H1 (cell line): ENCODE results near the gene SAG. TPM values are rescaled to one million over a fixed set of nuclear protein-coding genes. Genes with fewer than 3 reads are reported as not detected.

Experiments
- CTCF ChIA-PET: fragments of 300-600 bp; sonication (Branson Sonifier 250); formaldehyde crosslinking; loops from one replicate; lab custom pipeline; 2021; ENCODE audit not compliant: partially characterized antibody; lab: Charles Lee
- POLR2A ChIA-PET: fragments of 300-600 bp; sonication (Branson Sonifier 250); formaldehyde crosslinking; loops from one replicate; lab custom pipeline; 2021; ENCODE audit warnings: inconsistent platforms; ENCODE audit not compliant: partially characterized antibody; lab: Charles Lee
- DNase-seq, 2 experiments: peaks; one replicate each; pipeline versions ENCODE4 v3.0.0 to v3.0.0-alpha.2; 2010 to 2022; ENCODE audit warnings: low spot score in 2 of 2, low read depth in 1 of 2, mixed read lengths in 1 of 2
- FAIRE-seq: peaks from 2 replicates; lab custom pipeline; 2011; peaks lifted over from hg19 to GRCh38; lab: Jason Lieb, UNC
- H2AFZ ChIP-seq: 2 replicates; pipeline ENCODE4 v1.8.1; 2012; ENCODE audit warnings: low read length, inconsistent platforms
- H2AK5ac ChIP-seq: 2 replicates; pipeline ENCODE4 v1.6.1; 2013; ENCODE audit warnings: low read depth, low read length
- H2BK120ac ChIP-seq: replicated peaks from 2 replicates; pipeline ENCODE3; 2013; ENCODE audit warnings: low read depth, low read length, inconsistent platforms
- H2BK12ac ChIP-seq: 2 replicates; pipeline ENCODE4 v1.6.1; 2013; ENCODE audit warnings: low read depth, low read length
- H2BK15ac ChIP-seq: 2 replicates; pipeline ENCODE4 v1.6.1; 2013; ENCODE audit warnings: low read length
- H2BK20ac ChIP-seq: 2 replicates; pipeline ENCODE4 v1.6.1; 2013; ENCODE audit warnings: low read length
- H2BK5ac ChIP-seq: 2 replicates; pipeline ENCODE4 v1.6.1; 2013; ENCODE audit warnings: low read depth, low read length
- H3K14ac ChIP-seq: 2 replicates; pipeline ENCODE4 v1.6.1; 2013; ENCODE audit warnings: inconsistent platforms; ENCODE audit not compliant: insufficient read length
- H3K18ac ChIP-seq: 2 replicates; pipeline ENCODE4 v1.6.1; 2013; ENCODE audit warnings: low read length; ENCODE audit errors: extremely low read depth
- H3K23ac ChIP-seq: 2 replicates; pipeline ENCODE4 v1.6.1; 2013; ENCODE audit warnings: inconsistent platforms; ENCODE audit not compliant: insufficient read length
- H3K23me2 ChIP-seq: 2 replicates; pipeline ENCODE4 v1.6.1; 2013; ENCODE audit warnings: low read depth, low read length
- H3K27ac ChIP-seq: 2 replicates; pipeline ENCODE4 v1.6.1; 2011; ENCODE audit warnings: low read depth, low read length, inconsistent platforms
- H3K27me3 ChIP-seq, 4 experiments: replicated peaks in 1 of 4; 1 replicate in 1 of 4; 2 replicates in 3 of 4; pipeline versions ENCODE4 v1.6.1 to v1.8.1; 2011 to 2013; ENCODE audit warnings: low read length in 3 of 4, mild to moderate bottlenecking in 3 of 4, inconsistent platforms in 2 of 4, mixed read lengths in 2 of 4, moderate library complexity in 1 of 4; ENCODE audit not compliant: control insufficient read depth in 3 of 4, insufficient read depth in 3 of 4; ENCODE audit errors: extremely low read depth in 1 of 4
- H3K36me3 ChIP-seq, 4 experiments: 2 replicates each; pipeline versions ENCODE4 v1.6.1 to v1.8.1; 2011 to 2013; ENCODE audit warnings: mild to moderate bottlenecking in 4 of 4, low read length in 3 of 4, moderate library complexity in 2 of 4, control low read depth in 1 of 4, inconsistent platforms in 1 of 4; ENCODE audit not compliant: insufficient read depth in 4 of 4, control insufficient read depth in 2 of 4
- H3K4ac ChIP-seq: replicated peaks from 2 replicates; pipeline ENCODE3; 2013; ENCODE audit warnings: low read length, low read depth, mixed read lengths, inconsistent platforms; ENCODE audit not compliant: insufficient read length
- H3K4me1 ChIP-seq, 4 experiments: replicated peaks in 1 of 4; 1 replicate in 1 of 4; 2 replicates in 3 of 4; pipeline versions ENCODE4 v1.6.1 to v1.8.1; 2011 to 2013; ENCODE audit warnings: low read length in 3 of 4, inconsistent platforms in 2 of 4, mixed read lengths in 1 of 4; ENCODE audit not compliant: insufficient read depth in 4 of 4, control insufficient read depth in 3 of 4
- H3K4me2 ChIP-seq, 2 experiments: 2 replicates each; pipeline versions ENCODE4 v1.6.1 to v1.8.1; 2011 to 2013; ENCODE audit warnings: low read depth in 2 of 2, low read length in 2 of 2, control low read depth in 1 of 2, inconsistent platforms in 1 of 2, mild to moderate bottlenecking in 1 of 2; ENCODE audit not compliant: insufficient read depth in 1 of 2
- H3K4me3 ChIP-seq, 4 experiments: fragments of 200-600, 300-600 bp in 1 of 4; sonication (generic), shearing (Covaris generic), sonication (Bioruptor Twin) in 1 of 4; 2 replicates each; pipeline versions ENCODE4 v1.5.1 to v1.8.1; 2011 to 2016; ENCODE audit warnings: low read length in 4 of 4, low read depth in 3 of 4, control low read depth in 2 of 4, inconsistent platforms in 2 of 4, mild to moderate bottlenecking in 2 of 4, mixed read lengths in 1 of 4, moderate library complexity in 1 of 4; ENCODE audit not compliant: insufficient read depth in 2 of 4; ENCODE audit errors: extremely low read depth in 1 of 4
- H3K56ac ChIP-seq: replicated peaks from 2 replicates; pipeline ENCODE3; 2013; ENCODE audit warnings: low read depth, mild to moderate bottlenecking, mixed read lengths, low read length, inconsistent platforms; ENCODE audit not compliant: insufficient read length
- H3K79me1 ChIP-seq: 2 replicates; pipeline ENCODE4 v1.6.1; 2013; ENCODE audit warnings: low read depth, low read length, control low read depth
- H3K79me2 ChIP-seq, 2 experiments: 2 replicates each; pipeline versions ENCODE4 v1.6.1 to v1.8.1; 2012 to 2013; ENCODE audit warnings: low read length in 2 of 2, mild to moderate bottlenecking in 2 of 2, inconsistent platforms in 1 of 2; ENCODE audit not compliant: insufficient read depth in 2 of 2, control insufficient read depth in 1 of 2
- H3K9ac ChIP-seq, 4 experiments: replicated peaks in 1 of 4; 1 replicate in 1 of 4; 2 replicates in 3 of 4; pipeline versions ENCODE4 v1.6.1 to v1.8.1; 2011 to 2013; ENCODE audit warnings: low read depth in 3 of 4, low read length in 3 of 4, control low read depth in 2 of 4, mild to moderate bottlenecking in 2 of 4, moderate library complexity in 2 of 4, inconsistent platforms in 1 of 4; ENCODE audit errors: extremely low read depth in 1 of 4
- H3K9me3 ChIP-seq, 2 experiments: 2 replicates each; pipeline versions ENCODE4 v1.6.1 to v1.8.1; 2012 to 2013; ENCODE audit warnings: mild to moderate bottlenecking in 2 of 2, moderate library complexity in 2 of 2, control low read depth in 1 of 2, inconsistent platforms in 1 of 2, low read depth in 1 of 2, low read length in 1 of 2, mixed read lengths in 1 of 2; ENCODE audit not compliant: insufficient read depth in 2 of 2
- H4K20me1 ChIP-seq, 2 experiments: replicated peaks in 1 of 2; 2 replicates each; pipeline versions ENCODE3 to v1.8.1; 2011 to 2013; ENCODE audit warnings: inconsistent platforms in 2 of 2, low read length in 2 of 2, mild to moderate bottlenecking in 1 of 2; ENCODE audit not compliant: insufficient read depth in 2 of 2, control insufficient read depth in 1 of 2
- H4K5ac ChIP-seq: 2 replicates; pipeline ENCODE4 v1.6.1; 2013; ENCODE audit warnings: low read length, low read depth, mixed read lengths, inconsistent platforms; ENCODE audit not compliant: insufficient read length
- H4K8ac ChIP-seq: 2 replicates; pipeline ENCODE4 v1.8.0; 2013; ENCODE audit warnings: mild to moderate bottlenecking, moderate library complexity, low read length, inconsistent platforms; ENCODE audit not compliant: insufficient read depth; ENCODE audit errors: extremely low read depth
- H4K91ac ChIP-seq: replicated peaks from 2 replicates; pipeline ENCODE3; 2013; ENCODE audit warnings: low read length, mixed read lengths, inconsistent platforms; ENCODE audit not compliant: insufficient read length
- BCL11A ChIP-seq, 2 experiments: IDR thresholded peaks; one replicate each; pipeline ENCODE4 v1.6.1; 2011; ENCODE audit warnings: low read depth in 2 of 2, low read length in 2 of 2, mild to moderate bottlenecking in 2 of 2
- CEBPB ChIP-seq: IDR thresholded peaks from 2 replicates; pipeline ENCODE4 v1.6.1; 2012; ENCODE audit warnings: low read depth, low read length
- POLR2A ChIP-seq, 2 experiments: IDR thresholded peaks; 1 replicate in 1 of 2; 2 replicates in 1 of 2; pipeline ENCODE4 v1.6.1; 2011; ENCODE audit warnings: low read depth in 2 of 2, low read length in 2 of 2, mild to moderate bottlenecking in 2 of 2; ENCODE audit errors: control extremely low read depth in 1 of 2
- RBBP5 ChIP-seq: IDR thresholded peaks from 2 replicates; pipeline ENCODE4 v1.7.1; 2012; ENCODE audit warnings: low read depth, mild to moderate bottlenecking, inconsistent platforms, low read length, moderate library complexity, borderline replicate concordance
- RFX5 ChIP-seq: IDR thresholded peaks from 2 replicates; pipeline ENCODE4 v1.6.1; 2011; ENCODE audit warnings: low read depth, low read length, improper control_type of control experiment, borderline replicate concordance
- SIN3A ChIP-seq, 2 experiments: IDR thresholded peaks in 1 of 2; conservative IDR thresholded peaks in 1 of 2; 2 replicates each; pipeline ENCODE4 v1.6.1; 2011 to 2012; ENCODE audit warnings: low read length in 2 of 2, improper control_type of control experiment in 1 of 2, low read depth in 1 of 2, mild to moderate bottlenecking in 1 of 2
- SP1 ChIP-seq: IDR thresholded peaks from 2 replicates; pipeline ENCODE4 v1.6.1; 2011; ENCODE audit warnings: low read depth, low read length
- TBP ChIP-seq: IDR thresholded peaks from 2 replicates; pipeline ENCODE4 v1.6.1; 2011; ENCODE audit warnings: low read depth, low read length, improper control_type of control experiment
- WGBS, 2 experiments: shearing (Covaris generic) in 1 of 2; methylation state at CpG; one replicate each; pipeline versions ENCODE4 v1.1.6 to v1.1.7; 2013 to 2015; ENCODE audit warnings: low lambda C conversion rate in 2 of 2, mixed read lengths in 2 of 2, inconsistent platforms in 1 of 2, low coverage in 1 of 2, missing lambda C conversion rate in 1 of 2; ENCODE audit not compliant: insufficient replicate concordance in 2 of 2, insufficient coverage in 1 of 2, insufficient read length in 1 of 2; ENCODE audit errors: extremely low coverage in 1 of 2, missing lambda C conversion rate in 1 of 2; 5-methylcytosine and 5-hydroxymethylcytosine counted together
- polyA plus RNA-seq, 7 experiments: library from polyadenylated mRNA; depleted of rRNA in 3 of 7; stranded (reverse) in 5 of 7; unstranded in 2 of 7; fragments of >200 nt in 5 of 7; fragments of 200-250 nt in 2 of 7; gene quantifications; 1 replicate in 5 of 7; 2 replicates in 1 of 7; 4 replicates in 1 of 7; pipeline versions ENCODE4 v1.2.1 to v1.2.3, GENCODE V29; 2011 to 2013; ENCODE audit warnings: missing spikeins in 2 of 7, mixed read lengths in 2 of 7
- total RNA-seq: library from RNA; stranded (reverse); fragmentation: NEBNext Ultra II Directional; extraction: Animal tissue kit (Norgen Biotek cat#: 25700); gene quantifications from 2 replicates; pipeline ENCODE4 v1.2.1, GENCODE V29; 2021
- TF ChIP-seq, protein P1 (sequence below): IDR thresholded peaks from 2 replicates; pipeline ENCODE4 v1.6.1; 2012; ENCODE audit warnings: low read length, inconsistent platforms

SAG gene
- total and polyA plus RNA-seq, 2 of the 8 experiments (the other 6 are each of a cell fraction or from before 2014, with no cell fraction given) = not detected

DNA sequence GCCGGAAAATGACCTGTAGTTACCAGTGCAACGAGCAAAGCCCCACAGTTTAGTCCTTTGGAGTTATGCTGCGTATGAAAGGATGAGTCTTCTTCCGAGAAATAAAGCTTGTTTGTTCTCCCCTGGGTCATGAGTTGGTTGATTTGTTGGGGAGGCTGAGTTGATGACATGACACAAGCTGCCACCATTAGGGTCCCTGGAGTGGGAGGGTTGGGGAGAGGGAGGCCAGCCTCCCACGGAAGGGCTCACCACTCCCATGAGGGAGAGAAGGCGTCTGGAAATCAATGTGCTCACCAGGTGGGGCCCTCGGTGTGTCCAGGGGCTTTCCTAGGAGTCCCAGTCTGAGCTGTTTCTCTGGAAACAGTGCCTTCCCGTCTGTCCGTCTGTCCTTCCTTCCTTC is 39.3 kb downstream of the SAG start:
- Histone ChIP-seq H2BK120ac (no peak overlapping the region), H3K4ac (no peak overlapping the region), H3K4me3 (no peak overlapping the region), H3K23ac (no peak overlapping the region), H4K91ac (no peak overlapping the region), H4K5ac (no peak overlapping the region), H2AK5ac (no peak overlapping the region), H2BK12ac (no peak overlapping the region), H3K23me2 (no peaks in the 10 kb centered on the region), H3K14ac (no peak overlapping the region), H4K8ac (no peak overlapping the region), H3K27ac (no peak overlapping the region), H3K79me1 (no peaks in the 10 kb centered on the region), H2BK20ac (no peak overlapping the region), H3K9ac (no peak overlapping the region), H3K9me3 (no peaks in the 10 kb centered on the region; a peak in 1 of 4 replicates), H3K27me3 (no peaks in the 10 kb centered on the region), H2BK5ac (no peak overlapping the region), H2BK15ac (no peak overlapping the region), H3K18ac (no peak overlapping the region), H3K56ac (no peak overlapping the region), H4K20me1 (no peaks in the 10 kb centered on the region), H3K36me3 (no peaks in the 10 kb centered on the region), H3K4me1 (no peaks in the 10 kb centered on the region), H3K4me2 (no peak overlapping the region), H2AFZ (no peak overlapping the region), H3K79me2 (no peaks in the 10 kb centered on the region)
- WGBS, 2 experiments = 92% methylated on average over 9 of the region's 9 CpGs; no CpG with 5 or more reads in 1 of the 2 experiments
- FAIRE-seq (no peak), DNase-seq (no peak)
- ChIA-PET POLR2A (interaction anchor here (1.2 kb wide), 1 partner anchor 9 kb away, joined by 3 read pairs; no protein-coding TSS in a partner anchor), CTCF (interaction anchor here (1.3 to 2.0 kb wide), 2 partner anchors 10 to 101 kb away, joined by 4 to 8 read pairs; no protein-coding TSS in a partner anchor)
- TF ChIP-seq RBBP5 (no peak), POLR2A (IDR thresholded peaks at IDR 0.05; ENCODE audit: control extremely low read depth in 1 of 2, low read depth in 2 of 2, low read length in 2 of 2) (no peak), SP1 (no peak), RFX5 (no peak), BCL11A (IDR thresholded peaks at IDR 0.05; ENCODE audit: low read depth in 2 of 2, low read length in 2 of 2) (no peak), TBP (no peak), SIN3A (conservative IDR thresholded peaks at IDR 0.05 in 1 of 2, IDR thresholded peaks at IDR 0.05 in 1 of 2; ENCODE audit: low read depth in 1 of 2, low read length in 2 of 2) (no peak), CEBPB (no peak)
- TF ChIP-seq, protein P1, sequence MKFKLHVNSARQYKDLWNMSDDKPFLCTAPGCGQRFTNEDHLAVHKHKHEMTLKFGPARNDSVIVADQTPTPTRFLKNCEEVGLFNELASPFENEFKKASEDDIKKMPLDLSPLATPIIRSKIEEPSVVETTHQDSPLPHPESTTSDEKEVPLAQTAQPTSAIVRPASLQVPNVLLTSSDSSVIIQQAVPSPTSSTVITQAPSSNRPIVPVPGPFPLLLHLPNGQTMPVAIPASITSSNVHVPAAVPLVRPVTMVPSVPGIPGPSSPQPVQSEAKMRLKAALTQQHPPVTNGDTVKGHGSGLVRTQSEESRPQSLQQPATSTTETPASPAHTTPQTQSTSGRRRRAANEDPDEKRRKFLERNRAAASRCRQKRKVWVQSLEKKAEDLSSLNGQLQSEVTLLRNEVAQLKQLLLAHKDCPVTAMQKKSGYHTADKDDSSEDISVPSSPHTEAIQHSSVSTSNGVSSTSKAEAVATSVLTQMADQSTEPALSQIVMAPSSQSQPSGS = no peak
